OCI-LY3 (cell line): ENCODE results near the gene SMARCA4.

Experiments
- H2AFZ ChIP-seq: fragments of 200-600, 300-600 bp; shearing (Covaris generic); 2 replicates; pipeline ENCODE4 v1.6.0; 2014; ENCODE audit warnings: antibody characterized with exemption, low read depth, low read length
- H3K27ac ChIP-seq: fragments of 200-600, 300-600 bp; sonication (generic); 2 replicates; pipeline ENCODE4 v1.5.1; 2014; ENCODE audit warnings: mild to moderate bottlenecking, low read length, moderate library complexity, mixed read lengths
- H3K27me3 ChIP-seq: fragments of 200-600, 300-600 bp; sonication (generic); 2 replicates; pipeline ENCODE4 v1.6.1; 2014; ENCODE audit warnings: low read depth, low read length, mixed read lengths
- H3K36me3 ChIP-seq: fragments of 200-600, 300-600 bp; sonication (generic); replicated peaks from 2 replicates; pipeline ENCODE3; 2014; ENCODE audit warnings: low read depth, low read length, mixed read lengths
- H3K4me1 ChIP-seq: fragments of 300-600, 200-600 bp; sonication (generic); 2 replicates; pipeline ENCODE4 v1.6.1; 2014; ENCODE audit warnings: low read length, mixed read lengths
- H3K4me2 ChIP-seq: fragments of 200-600, 300-600 bp; sonication (generic); 2 replicates; pipeline ENCODE4 v1.6.1; 2014; ENCODE audit warnings: low read length, mixed read lengths
- H3K4me3 ChIP-seq: fragments of 300-600, 200-600 bp; sonication (generic); 2 replicates; pipeline ENCODE4 v1.5.1; 2014; ENCODE audit warnings: antibody characterized with exemption, mild to moderate bottlenecking, low read length, moderate library complexity
- H3K79me2 ChIP-seq: fragments of 300-600, 200-600 bp; shearing (Covaris generic); 2 replicates; pipeline ENCODE4 v1.6.1; 2014; ENCODE audit warnings: mild to moderate bottlenecking, low read length, mixed read lengths
- H3K9ac ChIP-seq: fragments of 300-600, 200-600 bp; shearing (Covaris generic); 2 replicates; pipeline ENCODE4 v1.6.0; 2014; ENCODE audit warnings: mild to moderate bottlenecking, low read length, moderate library complexity
- H3K9me3 ChIP-seq: fragments of 200-600, 300-600 bp; shearing (Covaris generic); 2 replicates; pipeline ENCODE4 v1.6.1; 2014; ENCODE audit warnings: low read length, mixed read lengths; ENCODE audit not compliant: insufficient read depth
- H4K20me1 ChIP-seq: fragments of 200-600, 300-600 bp; sonication (generic); 2 replicates; pipeline ENCODE4 v1.6.1; 2016; ENCODE audit warnings: low read length, mixed read lengths; ENCODE audit not compliant: insufficient read depth
- CTCF ChIP-seq: fragments of 200-600, 300-600 bp; sonication (generic); IDR thresholded peaks from 2 replicates; pipeline ENCODE4 v1.5.1; 2014; ENCODE audit warnings: antibody characterized with exemption, low read length, low read depth
- EZH2phosphoT487 ChIP-seq: fragments of 200-600 bp; shearing (Covaris generic); IDR thresholded peaks from 2 replicates; pipeline ENCODE4 v1.6.1; 2018; ENCODE audit warnings: antibody characterized with exemption, mixed run types, low read depth

The SMARCA4 gene

GRCh38 chr19:11010041-11010440, 49.2 kb downstream of the SMARCA4 start:
- Histone ChIP-seq H3K4me1 (no peaks in the 10 kb centered on the region), H3K4me2 (no peak overlapping the region), H3K9ac (no peak overlapping the region), H3K4me3 (no peak overlapping the region), H3K27ac (no peak overlapping the region), H3K27me3 (no peaks in the 10 kb centered on the region), H3K36me3 (peaks cover 45% of the 10 kb centered on the region), H3K9me3 (no peaks in the 10 kb centered on the region), H4K20me1 (no peaks in the 10 kb centered on the region), H2AFZ (no peak overlapping the region), H3K79me2 (no peaks in the 10 kb centered on the region)
- no peak for TF ChIP-seq CTCF
- TF ChIP-seq EZH2phosphoT487: no peak

GRCh38 chr19:11012507-11012906, 51.7 kb downstream of the SMARCA4 start:
- Histone ChIP-seq H3K27me3 (no peaks in the 10 kb centered on the region), H3K27ac (no peak overlapping the region), H4K20me1 (no peaks in the 10 kb centered on the region), H3K4me1 (no peaks in the 10 kb centered on the region), H3K79me2 (no peaks in the 10 kb centered on the region), H3K4me3 (no peak overlapping the region), H3K9ac (no peak overlapping the region), H3K4me2 (no peak overlapping the region), H3K9me3 (no peaks in the 10 kb centered on the region), H3K36me3 (peaks cover 65% of the 10 kb centered on the region), H2AFZ (no peak overlapping the region)
- TF ChIP-seq EZH2phosphoT487 (no peak), CTCF (no peak)

GRCh38 chr19:11013771-11014170, 52.9 kb downstream of the SMARCA4 start:
- H3K4me1 ChIP-seq: no peaks in the 10 kb centered on the region
- H3K9me3 ChIP-seq: no peaks in the 10 kb centered on the region
- H3K27me3 ChIP-seq: no peaks in the 10 kb centered on the region
- no peak overlapping the region for H3K27ac ChIP-seq
- no peak overlapping the region for H3K4me2 ChIP-seq
- no peaks in the 10 kb centered on the region for H4K20me1 ChIP-seq
- TF ChIP-seq EZH2phosphoT487 (no peak), CTCF (no peak)
- H3K36me3 ChIP-seq: peaks cover 64% of the 10 kb centered on the region
- no peak overlapping the region for H3K4me3 ChIP-seq
- no peak overlapping the region for H3K9ac ChIP-seq
- no peaks in the 10 kb centered on the region for H3K79me2 ChIP-seq
- H2AFZ ChIP-seq: no peak overlapping the region

GRCh38 chr19:11014403-11014911, 53.6 kb downstream of the SMARCA4 start:
- Histone ChIP-seq H3K27ac (no peak overlapping the region), H3K27me3 (no peaks in the 10 kb centered on the region), H2AFZ (no peak overlapping the region), H3K4me1 (no peaks in the 10 kb centered on the region), H3K4me2 (no peak overlapping the region), H4K20me1 (no peaks in the 10 kb centered on the region), H3K79me2 (no peaks in the 10 kb centered on the region), H3K9ac (no peak overlapping the region), H3K36me3 (peaks cover 70% of the 10 kb centered on the region), H3K4me3 (no peak overlapping the region), H3K9me3 (no peaks in the 10 kb centered on the region)
- TF ChIP-seq CTCF (no peak), EZH2phosphoT487 (no peak)
